HG03469 (cell line): ENCODE measurements around the gene CADPS.

Source experiments
- ATAC-seq: cut with Tn5 transposase; IDR thresholded peaks from one replicate; pipeline ENCODE4 v1.9.1; 2021; ENCODE audit warnings: mild to moderate bottlenecking, moderate library complexity, moderate number of reproducible peaks; ENCODE audit not compliant: unreplicated experiment

Gene CADPS

DNA sequence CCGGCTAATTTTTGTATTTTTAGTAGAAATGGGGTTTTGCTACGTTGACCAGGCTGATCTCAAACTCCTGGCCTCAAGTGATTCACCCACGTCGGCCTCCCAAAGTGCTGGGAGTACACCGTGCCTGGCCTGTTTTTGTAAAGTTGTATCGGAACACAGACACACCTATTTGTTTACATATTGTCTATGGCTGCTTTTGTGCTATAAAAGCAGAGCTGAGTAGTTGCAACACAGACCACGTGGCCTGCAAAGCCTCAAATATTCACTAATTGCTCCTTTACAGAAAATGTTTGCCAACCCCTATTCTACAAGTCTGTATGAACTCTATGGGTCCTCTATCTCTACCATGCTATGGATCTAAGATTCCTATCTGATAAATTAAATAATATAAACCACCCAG is 175.5 kb downstream of the CADPS start:
- no peak for ATAC-seq

DNA sequence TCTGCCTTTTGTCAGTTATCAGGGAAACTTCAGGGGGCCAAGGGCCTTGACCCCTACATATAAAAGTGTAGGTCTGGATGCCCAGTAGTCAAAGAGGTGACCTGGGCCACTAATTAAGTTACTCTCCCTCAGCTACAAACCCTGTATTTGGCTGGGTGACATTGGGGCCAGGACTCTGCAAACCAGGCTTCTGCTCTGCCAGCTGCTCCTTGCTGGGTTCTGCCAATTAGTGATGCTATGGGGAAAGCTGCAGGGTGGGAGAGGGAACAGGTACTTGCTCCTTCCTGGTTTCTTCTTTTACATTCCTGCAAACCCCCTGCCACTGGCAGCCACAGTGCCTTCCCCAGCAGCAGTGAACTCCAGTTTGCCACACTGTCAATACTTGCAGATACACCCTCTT is 179.2 kb downstream of the CADPS start:
- no peak for ATAC-seq

GRCh38 chr3:62688812-62689211 is 186.4 kb downstream of the CADPS start:
- ATAC-seq, result no peak

DNA sequence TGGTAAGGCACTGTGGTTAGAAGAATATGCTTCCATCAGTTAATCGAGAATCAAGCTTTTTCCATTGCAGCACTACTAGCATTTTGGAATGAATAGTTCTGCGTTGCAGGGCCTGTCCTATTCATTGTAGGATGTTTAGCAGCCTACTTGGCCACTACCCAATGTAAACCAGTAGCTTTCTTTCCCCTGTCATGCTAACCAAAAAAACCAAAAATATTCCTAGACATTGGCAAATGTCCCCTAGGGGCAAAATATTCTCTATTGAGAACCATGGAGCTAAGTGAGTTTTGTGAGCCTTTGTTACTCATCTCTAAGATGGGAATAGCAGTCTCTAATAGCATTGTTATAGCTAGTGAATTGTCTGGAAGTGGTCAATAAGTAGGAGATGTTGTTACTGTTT is 187.2 kb downstream of the CADPS start:
- ATAC-seq, result no peak

DNA sequence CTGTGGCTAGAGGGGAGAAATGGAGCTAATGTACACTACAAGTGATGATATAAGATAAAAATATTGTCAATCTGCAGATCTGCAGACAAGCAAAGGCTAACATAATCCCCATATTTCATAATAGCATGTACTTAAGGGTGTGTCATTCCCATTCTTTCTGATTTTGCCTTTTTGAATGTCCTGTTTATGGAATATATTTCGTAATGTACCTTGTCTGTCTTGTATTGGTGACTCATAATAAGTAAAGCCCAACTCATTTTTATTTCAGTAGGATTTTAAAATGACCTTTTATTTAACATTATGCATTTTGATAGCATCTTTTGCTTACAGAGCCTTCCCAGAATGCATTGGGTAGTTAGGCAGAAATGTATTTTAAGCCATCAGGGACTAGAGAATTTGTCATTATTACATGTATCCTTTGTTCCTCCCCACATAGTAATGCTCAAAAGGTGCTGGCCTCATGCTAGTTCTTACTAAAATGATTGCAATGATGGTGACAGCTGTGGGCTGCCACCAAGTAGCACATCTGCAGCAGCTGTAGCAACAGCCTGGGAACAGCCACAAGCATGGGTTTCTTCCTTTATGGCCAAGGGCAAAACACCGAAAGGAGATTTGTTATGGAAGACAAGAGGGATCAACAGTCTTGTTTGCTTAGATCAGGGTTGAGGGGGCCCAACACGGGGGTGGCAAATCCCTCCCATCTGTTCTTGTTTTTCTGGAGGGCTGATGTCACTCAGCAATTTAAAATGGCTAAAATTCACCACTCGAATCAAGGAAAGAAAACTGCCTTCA is 188.5 kb downstream of the CADPS start:
- no peak for ATAC-seq

DNA sequence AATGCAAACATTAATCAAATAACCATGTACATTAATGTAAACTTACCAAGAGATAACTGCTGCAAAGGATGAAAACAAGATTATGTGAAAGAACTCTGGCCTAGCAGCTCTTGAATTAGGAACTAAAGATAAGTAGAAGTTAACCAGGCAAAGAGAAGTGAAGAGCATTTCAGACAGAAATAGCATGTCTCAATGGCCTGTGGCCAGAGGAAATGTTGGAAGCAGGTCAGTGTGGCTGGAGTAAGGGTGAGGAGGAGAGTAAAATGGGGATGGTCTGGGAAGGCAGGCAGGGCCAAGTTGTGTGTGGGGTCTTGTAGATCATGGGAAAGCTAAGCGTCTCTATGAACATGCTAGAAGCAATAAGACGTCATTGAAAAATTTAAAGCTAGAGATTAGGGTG is 192.4 kb downstream of the CADPS start:
- ATAC-seq, result no peak

GRCh38 chr3:62679988-62680387 is 195.2 kb downstream of the CADPS start:
- no peak for ATAC-seq

GRCh38 chr3:62678841-62679240 is 196.4 kb downstream of the CADPS start:
- ATAC-seq, result no peak

DNA sequence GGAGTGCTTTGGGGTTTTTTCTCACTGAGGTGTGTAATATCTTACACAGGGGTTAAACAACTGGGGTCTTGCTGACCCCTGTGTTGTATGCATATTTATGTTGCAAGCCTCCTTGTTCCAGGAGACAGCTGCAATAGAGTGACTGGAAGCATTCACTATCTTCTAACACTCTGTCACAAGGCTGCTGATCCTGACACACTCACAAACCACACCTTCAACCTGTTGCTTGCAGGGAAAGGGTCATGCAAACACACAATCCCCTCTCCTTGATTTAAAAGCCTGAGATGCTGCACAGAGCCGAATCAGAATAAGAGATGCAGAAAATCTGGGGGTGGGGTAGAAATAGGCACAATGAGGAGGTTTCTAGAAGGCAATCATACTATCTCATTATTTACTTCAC is 197.3 kb downstream of the CADPS start:
- no peak for ATAC-seq

DNA sequence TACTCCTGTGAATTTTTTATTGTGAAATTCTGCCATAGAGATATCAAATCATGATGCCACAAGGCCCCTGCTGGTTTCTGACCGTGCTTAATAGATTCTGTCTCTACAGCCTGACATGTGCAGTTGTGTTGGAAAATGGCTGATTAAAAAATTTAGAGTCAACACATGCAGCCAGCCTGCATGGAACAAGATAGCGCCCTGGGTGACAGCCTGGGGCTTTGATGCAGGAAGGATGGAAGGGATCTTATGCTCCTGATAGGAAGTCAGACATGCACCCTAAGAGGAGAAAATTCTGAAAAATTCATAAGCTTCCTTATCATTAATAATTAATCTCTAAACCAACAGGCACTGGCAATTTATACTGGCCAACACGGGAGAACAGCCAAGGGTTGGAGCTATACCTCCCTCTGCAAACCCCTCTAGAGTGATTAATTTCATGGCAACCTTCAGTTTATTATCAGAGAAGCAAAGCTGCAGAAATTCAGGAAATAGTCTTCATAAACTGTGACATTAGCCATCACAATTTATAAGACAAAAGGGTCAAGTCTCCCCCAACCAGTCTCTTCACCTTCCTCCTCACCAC is 198.4 kb downstream of the CADPS start:
- no peak for ATAC-seq

GRCh38 chr3:62675492-62675891 is 199.7 kb downstream of the CADPS start:
- ATAC-seq, result no peak

DNA sequence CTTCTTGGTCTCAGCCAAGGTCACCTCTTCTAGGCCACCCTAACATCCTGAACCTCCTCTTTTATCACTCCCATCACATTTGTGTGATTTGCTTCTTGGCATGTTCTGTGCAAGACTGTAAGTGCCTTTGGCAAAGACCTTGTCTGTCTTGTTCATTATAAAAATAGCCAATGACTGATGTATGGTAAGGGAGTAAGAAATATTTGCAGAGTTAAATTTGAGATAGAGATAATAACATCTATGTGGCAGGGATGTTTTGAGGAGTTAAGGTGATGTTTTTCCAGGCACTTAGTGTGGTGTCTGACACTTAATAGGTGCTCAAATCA is 202.3 kb downstream of the CADPS start:
- no peak for ATAC-seq

DNA sequence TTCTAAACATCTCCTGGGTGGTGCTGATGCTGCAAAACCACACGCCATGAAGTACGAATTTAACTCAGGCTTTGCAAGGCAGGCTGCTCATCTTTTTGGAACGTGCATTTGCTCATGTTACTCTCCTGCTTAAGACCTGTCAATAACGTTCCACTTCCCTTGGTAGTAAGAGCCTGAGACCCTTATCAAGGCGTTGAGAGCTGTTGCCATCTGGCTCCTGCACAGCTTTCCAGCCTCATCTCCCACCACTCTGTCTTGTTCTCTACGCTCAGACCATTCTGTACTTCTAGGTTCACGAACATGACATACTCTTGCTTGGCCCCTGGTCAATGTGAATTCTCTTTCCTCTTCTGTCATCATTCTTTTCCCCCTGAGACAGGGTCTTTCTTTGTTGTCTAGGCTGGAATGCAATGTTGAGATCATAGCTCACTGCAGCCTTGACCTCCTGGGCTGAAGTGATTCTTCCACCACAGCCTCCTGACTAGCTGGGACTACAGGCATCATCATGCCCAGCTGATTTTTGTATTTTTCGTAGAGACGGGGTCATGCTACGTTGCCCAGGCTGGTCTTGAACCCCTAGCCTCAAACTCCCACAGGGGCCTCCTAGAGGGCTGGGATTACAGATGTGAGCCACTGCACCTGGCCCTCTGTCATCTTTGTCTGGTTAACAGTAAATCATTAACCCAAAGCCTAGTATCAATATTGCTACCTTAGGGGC is 202.8 kb downstream of the CADPS start:
- peak; percentile 61 for ATAC-seq

GRCh38 chr3:62670351-62670750 is 204.9 kb downstream of the CADPS start:
- ATAC-seq, result no peak

DNA sequence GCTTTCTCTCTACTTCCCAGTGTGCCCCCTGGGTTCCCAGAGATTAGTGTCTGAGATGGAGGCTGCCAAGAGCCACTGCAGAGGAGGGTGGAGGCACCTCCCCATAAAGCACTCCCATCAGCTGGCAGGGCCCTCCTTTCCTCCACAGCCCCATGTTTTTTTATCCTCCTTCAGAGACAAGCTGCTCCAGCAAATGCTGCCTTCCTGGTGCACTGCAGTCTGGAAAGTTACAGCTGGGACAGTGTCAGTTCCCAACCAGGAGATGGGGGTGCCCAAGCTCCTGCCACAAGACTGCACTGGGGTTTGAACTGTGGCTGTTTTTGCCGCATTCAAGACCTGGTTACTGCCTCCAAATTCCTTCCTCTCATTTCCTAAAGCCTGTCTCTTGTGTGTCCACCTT is 206.1 kb downstream of the CADPS start:
- no peak for ATAC-seq

- ATAC-seq, result no peak
Observed at GRCh38 chr3:62667714-62668113, 207.5 kb downstream of the CADPS start.

DNA sequence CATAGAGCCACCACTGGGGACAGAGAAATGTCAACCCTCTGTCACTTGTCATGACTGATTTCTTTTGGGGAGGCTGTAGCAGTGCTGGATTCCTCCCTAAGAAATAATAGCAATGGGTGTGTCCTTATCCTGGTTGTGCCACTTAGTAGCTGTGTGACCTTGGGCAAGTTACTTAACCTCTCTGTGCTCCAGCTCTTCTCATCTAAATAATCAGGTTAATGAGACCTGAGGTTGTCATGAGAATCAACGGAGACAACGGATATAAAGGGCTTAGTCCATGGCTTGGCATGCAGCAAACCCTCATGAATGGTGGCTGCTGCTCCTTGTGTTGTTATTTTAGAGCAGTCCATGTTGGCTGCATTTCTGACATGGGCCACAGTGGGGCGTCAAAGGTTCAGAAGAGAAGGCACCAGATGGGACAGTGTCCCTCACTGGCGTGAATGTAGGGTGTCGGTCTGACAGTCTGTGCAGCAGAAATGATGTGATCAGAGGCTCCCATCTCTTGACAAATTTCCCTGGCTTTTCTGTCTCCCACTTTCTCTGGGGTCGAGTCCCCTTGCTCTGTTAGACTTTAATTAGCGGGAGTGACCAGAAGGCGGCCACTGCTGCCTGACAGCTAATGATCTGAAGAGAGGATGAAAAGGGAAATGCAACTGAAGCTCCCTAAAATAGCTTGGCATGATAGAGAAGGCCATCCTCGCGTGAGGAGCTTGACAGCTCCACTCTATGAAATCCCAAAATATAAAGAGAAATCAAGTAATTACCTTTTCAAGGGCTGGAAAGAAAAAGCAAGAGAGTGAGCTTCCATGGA is 209.4 kb downstream of the CADPS start:
- ATAC-seq, result peak; percentile 85

- no peak for ATAC-seq
Observed at GRCh38 chr3:62662677-62663076, 212.5 kb downstream of the CADPS start.

GRCh38 chr3:62659660-62660059 is 215.6 kb downstream of the CADPS start:
- no peak for ATAC-seq

DNA sequence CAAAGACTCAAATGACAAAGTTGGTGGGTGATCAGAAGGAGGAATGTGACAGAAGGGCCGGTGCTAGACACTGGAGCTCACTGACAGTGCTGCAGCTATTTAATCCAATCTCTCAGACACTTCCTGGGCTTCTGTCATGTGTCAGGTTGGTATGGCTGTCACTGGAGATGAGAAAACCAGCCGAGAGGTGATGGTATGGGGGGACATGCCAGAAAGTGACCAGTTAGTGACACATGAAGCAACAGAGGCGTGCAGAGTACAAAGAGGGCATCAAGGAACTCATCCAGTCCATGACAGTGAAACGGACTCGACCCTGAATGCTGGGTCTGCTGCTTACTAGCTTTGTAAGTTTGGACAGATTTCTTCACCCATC is 219.5 kb downstream of the CADPS start:
- ATAC-seq, result no peak

DNA sequence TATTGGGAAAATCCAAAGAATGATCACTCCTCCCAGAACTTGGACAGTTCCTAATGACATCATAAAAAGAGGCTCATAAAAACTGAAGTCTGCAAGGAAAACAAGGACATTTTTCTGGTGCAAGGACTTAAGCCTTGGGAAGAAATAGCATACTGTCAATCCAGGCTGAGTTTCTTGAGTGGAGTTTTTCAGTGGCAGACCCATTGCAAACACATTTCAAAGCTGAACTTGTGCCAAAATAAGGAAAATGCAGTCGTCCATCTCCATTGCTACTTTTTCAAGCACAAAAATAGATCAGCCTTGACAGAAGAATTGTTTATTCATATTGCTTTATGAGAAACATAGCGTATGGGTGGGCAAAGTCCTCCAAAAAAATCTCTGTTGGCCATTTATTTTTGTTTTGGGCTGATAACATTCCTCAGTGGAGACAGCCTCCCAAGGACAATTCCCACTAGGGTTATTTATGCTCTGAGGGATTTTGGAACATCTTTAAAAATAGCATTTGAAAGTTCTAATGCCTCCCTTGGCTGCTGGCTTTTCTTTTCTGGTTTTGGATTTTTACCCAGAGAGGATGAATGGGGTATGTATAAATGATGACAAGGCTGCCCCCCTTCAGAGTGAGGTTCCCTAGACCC is 220.0 kb downstream of the CADPS start:
- ATAC-seq, result no peak
